ENCODE measurements around the gene NANOG. TPM values are rescaled to one million over a fixed set of nuclear protein-coding genes. Genes with fewer than 3 reads are reported as not detected.

The NANOG gene
- total RNA-seq (2022; extraction: Qiagen RNA extraction; ENCODE audit: low read depth) = not detected in 5 replicates

DNA sequence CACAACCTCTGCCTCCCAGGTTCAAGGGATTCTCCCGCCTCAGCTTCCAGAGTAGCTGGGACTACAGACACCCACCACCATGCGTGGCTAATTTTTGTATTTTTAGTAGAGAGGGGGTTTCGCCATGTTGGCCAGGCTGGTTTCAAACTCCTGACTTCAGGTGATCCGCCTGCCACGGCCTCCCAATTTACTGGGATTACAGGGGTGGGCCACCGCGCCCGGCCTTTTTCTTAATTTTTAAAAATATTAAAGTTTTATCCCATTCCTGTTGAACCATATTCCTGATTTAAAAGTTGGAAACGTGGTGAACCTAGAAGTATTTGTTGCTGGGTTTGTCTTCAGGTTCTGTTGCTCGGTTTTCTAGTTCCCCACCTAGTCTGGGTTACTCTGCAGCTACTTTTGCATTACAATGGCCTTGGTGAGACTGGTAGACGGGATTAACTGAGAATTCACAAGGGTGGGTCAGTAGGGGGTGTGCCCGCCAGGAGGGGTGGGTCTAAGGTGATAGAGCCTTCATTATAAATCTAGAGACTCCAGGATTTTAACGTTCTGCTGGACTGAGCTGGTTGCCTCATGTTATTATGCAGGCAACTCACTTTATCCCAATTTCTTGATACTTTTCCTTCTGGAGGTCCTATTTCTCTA, at the start of gene NANOG:
Gene NANOG (plus strand): TSS at position 519 of the 645 bp plus-strand sequence. CDS start 213 bp downstream, outside the sequence.

DNA sequence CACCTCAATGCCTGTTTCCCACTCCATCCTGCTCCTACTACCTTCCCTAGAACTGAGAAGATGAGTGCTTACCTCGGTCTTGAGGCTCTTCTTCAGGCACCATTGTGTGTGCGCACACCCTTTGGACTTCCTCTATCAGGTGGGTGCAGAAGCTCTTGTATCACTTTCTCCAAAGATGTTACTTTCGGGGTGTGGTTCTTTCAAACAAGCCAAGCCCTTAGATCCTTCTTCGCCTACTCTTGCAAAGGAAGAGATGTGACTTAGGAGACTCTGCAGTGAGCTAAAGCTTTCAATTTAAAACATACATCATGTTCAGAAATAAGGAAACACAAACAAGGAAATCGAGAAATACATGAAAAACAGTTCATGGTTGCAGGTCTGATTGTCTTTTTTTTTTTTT, 42.0 kb upstream of the NANOG start, which contains the start of gene CLEC4C:
Gene CLEC4C (minus strand): TSS at position 130 of the 400 bp plus-strand sequence. CDS start 27 bp downstream, at position 103.

Other genes with a start within 250 kb of the NANOG start
- gene APOBEC1, start 123.5 kb upstream of the NANOG start, total RNA-seq (2022; extraction: Qiagen RNA extraction; ENCODE audit: low read depth) = not detected in 5 replicates
- not detected in 5 replicates for gene GDF3, start 93.6 kb upstream of the NANOG start, total RNA-seq (2022; extraction: Qiagen RNA extraction; ENCODE audit: low read depth)
- gene DPPA3, start 78.0 kb upstream of the NANOG start, total RNA-seq (2022; extraction: Qiagen RNA extraction; ENCODE audit: low read depth) = not detected in 5 replicates
- not detected in 5 replicates for gene CLEC4C, start 42.0 kb upstream of the NANOG start, total RNA-seq (2022; extraction: Qiagen RNA extraction; ENCODE audit: low read depth)
- gene NANOGNB, start 24.2 kb upstream of the NANOG start, total RNA-seq (2022; extraction: Qiagen RNA extraction; ENCODE audit: low read depth) = not detected in 5 replicates
- 0.03 to 0.08 TPM in 2 of 5 replicates, not detected in the others for gene SLC2A14, start 83.5 kb downstream of the NANOG start, total RNA-seq (2022; extraction: Qiagen RNA extraction; ENCODE audit: low read depth)
- gene SLC2A3, start 146.8 kb downstream of the NANOG start, total RNA-seq (2022; extraction: Qiagen RNA extraction; ENCODE audit: low read depth) = 3.4 to 6.7 TPM (median 5.2 TPM) in 5 replicates
- 7.7 to 10.4 TPM (median 10.2 TPM) in 5 replicates for gene FOXJ2, start 243.3 kb downstream of the NANOG start, total RNA-seq (2022; extraction: Qiagen RNA extraction; ENCODE audit: low read depth)